Erythroblast (primary cell): ENCODE data around the gene EGFLAM.

ENCODE experiments used
- DNase-seq, 2 experiments: peaks; one replicate each; lab custom pipeline; 2025; lab: John Stamatoyannopoulos, UW
- GATA1 ChIP-seq: IDR thresholded peaks from 2 replicates; pipeline ENCODE4 v1.6.1; 2011; ENCODE audit warnings: low read depth, mild to moderate bottlenecking, control low read depth, low read length, moderate library complexity
- POLR2A ChIP-seq: IDR thresholded peaks from 2 replicates; pipeline ENCODE4 v1.6.1; 2011; ENCODE audit warnings: mild to moderate bottlenecking, low read length

EGFLAM gene

GRCh38 chr5:38455796-38456330, 197.5 kb downstream of the EGFLAM start:
- no peak for DNase-seq

GRCh38 chr5:38456657-38457399, 198.5 kb downstream of the EGFLAM start:
- TF ChIP-seq POLR2A = no peak
- TF ChIP-seq GATA1 = no peak
- DNase-seq = no peak

More at GRCh38 chr5:38455796-38456330, 197.5 kb downstream of the EGFLAM start:
- TF ChIP-seq POLR2A = no peak

GRCh38 chr5:38458174-38458573, 199.8 kb downstream of the EGFLAM start:
- DNase-seq = no peak
- TF ChIP-seq POLR2A (no peak), GATA1 (no peak)

- no peak for TF ChIP-seq POLR2A
- TF ChIP-seq GATA1 = no peak
- DNase-seq = no peak
Observed at GRCh38 chr5:38462976-38463633, 204.7 kb downstream of the EGFLAM start.

GRCh38 chr5:38463634-38464521, 205.5 kb downstream of the EGFLAM start:
- TF ChIP-seq POLR2A (no peak), GATA1 (no peak)
- no peak for DNase-seq

- TF ChIP-seq GATA1 (no peak), POLR2A (no peak)
- no peak for DNase-seq
Observed at GRCh38 chr5:38465061-38465460, 206.7 kb downstream of the EGFLAM start.

GRCh38 chr5:38465702-38466423, 207.5 kb downstream of the EGFLAM start:
- no peak for TF ChIP-seq GATA1
- TF ChIP-seq POLR2A = no peak
- no peak for DNase-seq

GRCh38 chr5:38466424-38467189, 208.2 kb downstream of the EGFLAM start:
- DNase-seq = no peak
- TF ChIP-seq POLR2A = no peak
- no peak for TF ChIP-seq GATA1

- TF ChIP-seq POLR2A (no peak), GATA1 (no peak)
- no peak for DNase-seq
Observed at GRCh38 chr5:38467353-38468040, 209.1 kb downstream of the EGFLAM start.

GRCh38 chr5:38468202-38468673, 209.9 kb downstream of the EGFLAM start:
- no peak for DNase-seq
- TF ChIP-seq POLR2A = no peak
- TF ChIP-seq GATA1 = no peak

GRCh38 chr5:38468978-38469706, 210.8 kb downstream of the EGFLAM start:
- DNase-seq = no peak

More at GRCh38 chr5:38468978-38469706, 210.8 kb downstream of the EGFLAM start:
- TF ChIP-seq POLR2A (no peak), GATA1 (no peak)
